HEK293 (cell line): ENCODE results near the gene HLA-DMB.
A peak's percentile ranks its signal among the peaks of the same experiment; 100 is the strongest.

ENCODE experiments used
- CTCF ChIA-PET: fragments of 350-600 bp; formaldehyde crosslinking; extraction: SDS; loops from one replicate; lab custom pipeline; 2021; ENCODE audit warnings: antibody characterized with exemption; lab: Yijun Ruan, JAX
- POLR2A ChIA-PET: fragments of 300-600 bp; formaldehyde crosslinking; extraction: SDS; loops from one replicate; lab custom pipeline; 2020; ENCODE audit warnings: antibody characterized with exemption, inconsistent platforms; lab: Yijun Ruan, JAX
- H3K27ac ChIP-seq: fragments of 200-500 bp; sonication (Bioruptor generic); 2 replicates; pipeline ENCODE4 v1.5.1; 2014; ENCODE audit warnings: low read depth, low read length, control low read depth, inconsistent platforms; ENCODE audit errors: extremely low read depth
- H3K36me3 ChIP-seq, 2 experiments: fragments of 200-500 bp in 1 of 2; sonication (Bioruptor generic) in 1 of 2; 1 replicate in 1 of 2; 2 replicates in 1 of 2; pipeline ENCODE4 v1.5.1; 2014 to 2017; ENCODE audit warnings: inconsistent platforms in 2 of 2, low read length in 2 of 2; ENCODE audit not compliant: control insufficient read depth in 2 of 2, insufficient read depth in 1 of 2
- H3K4me1 ChIP-seq: fragments of 200-500 bp; sonication (Bioruptor generic); 2 replicates; pipeline ENCODE4 v1.5.1; 2014; ENCODE audit warnings: mild to moderate bottlenecking, low read length, inconsistent platforms; ENCODE audit not compliant: control insufficient read depth, insufficient read depth
- H3K4me3 ChIP-seq: 2 replicates; pipeline ENCODE4 v1.5.1; 2011; ENCODE audit warnings: low read depth, mild to moderate bottlenecking, control low read depth, low read length, moderate library complexity
- H3K9me3 ChIP-seq: fragments of 200-500 bp; sonication (Bioruptor generic); 2 replicates; pipeline ENCODE4 v1.5.1; 2014; ENCODE audit warnings: low read depth, low read length, inconsistent platforms; ENCODE audit not compliant: control insufficient read depth, insufficient read depth
- HOXC10 ChIP-seq: sonication (generic); formaldehyde crosslinking; IDR thresholded peaks from 2 replicates; pipeline ENCODE4 v1.8.1; 2023; ENCODE audit warnings: mild to moderate bottlenecking, missing genetic modification reagents
- IKZF3 ChIP-seq: fragments of 450-650 bp; IDR thresholded peaks from 2 replicates; pipeline ENCODE4 v1.5.0; 2018; ENCODE audit warnings: missing biosample characterization, mild to moderate bottlenecking, missing genetic modification characterization, moderate library complexity
- KLF8 ChIP-seq: fragments of 450-650 bp; formaldehyde crosslinking; IDR thresholded peaks from 2 replicates; pipeline ENCODE4 v1.5.1; 2016; ENCODE audit warnings: missing biosample characterization, missing genetic modification characterization
- OSR2 ChIP-seq: fragments of 450-650 bp; formaldehyde crosslinking; IDR thresholded peaks from 2 replicates; pipeline ENCODE4 v1.5.1; 2016; ENCODE audit warnings: missing biosample characterization, missing genetic modification characterization
- REPIN1 ChIP-seq: fragments of 450-650 bp; formaldehyde crosslinking; IDR thresholded peaks from 2 replicates; pipeline ENCODE4 v1.5.1; 2017; ENCODE audit warnings: missing biosample characterization, missing genetic modification characterization, low read depth
- SETDB1 ChIP-seq: IDR thresholded peaks from one replicate; pipeline ENCODE4 v1.6.1; 2017; ENCODE audit warnings: mild to moderate bottlenecking, low read length, moderate library complexity, mixed read lengths; ENCODE audit not compliant: insufficient read length
- WT1 ChIP-seq: fragments of 450-650 bp; formaldehyde crosslinking; IDR thresholded peaks from 2 replicates; pipeline ENCODE4 v1.5.1; 2016; ENCODE audit warnings: missing biosample characterization, missing genetic modification characterization
- YY2 ChIP-seq: fragments of 450-650 bp; formaldehyde crosslinking; IDR thresholded peaks from 2 replicates; pipeline ENCODE4 v1.5.1; 2016; ENCODE audit warnings: missing biosample characterization, missing genetic modification characterization
- ZBTB1 ChIP-seq: fragments of 450-650 bp; formaldehyde crosslinking; IDR thresholded peaks from 2 replicates; pipeline ENCODE4 v1.5.1; 2016; ENCODE audit warnings: missing biosample characterization, missing genetic modification characterization
- ZBTB8A ChIP-seq: fragments of 450-650 bp; formaldehyde crosslinking; IDR thresholded peaks from 2 replicates; pipeline ENCODE4 v1.5.1; 2016; ENCODE audit warnings: missing biosample characterization, missing genetic modification characterization
- ZEB2 ChIP-seq: fragments of 450-650 bp; formaldehyde crosslinking; IDR thresholded peaks from 2 replicates; pipeline ENCODE4 v1.5.1; 2016; ENCODE audit warnings: missing biosample characterization, missing genetic modification characterization
- ZFP3 ChIP-seq: fragments of 450-650 bp; formaldehyde crosslinking; IDR thresholded peaks from 2 replicates; pipeline ENCODE4 v1.5.1; 2016; ENCODE audit warnings: low read depth, missing biosample characterization, missing genetic modification characterization
- ZIC2 ChIP-seq: fragments of 450-650 bp; formaldehyde crosslinking; IDR thresholded peaks from 2 replicates; pipeline ENCODE4 v1.5.1; 2016; ENCODE audit warnings: missing biosample characterization, missing genetic modification characterization
- ZNF155 ChIP-seq: fragments of 450-650 bp; formaldehyde crosslinking; IDR thresholded peaks from 2 replicates; pipeline ENCODE4 v1.5.1; 2016; ENCODE audit warnings: missing biosample characterization, missing genetic modification characterization
- ZNF2 ChIP-seq: fragments of 450-650 bp; formaldehyde crosslinking; IDR thresholded peaks from 2 replicates; pipeline ENCODE4 v1.5.1; 2016; ENCODE audit warnings: missing biosample characterization, missing genetic modification characterization
- ZNF292 ChIP-seq: fragments of 450-650 bp; formaldehyde crosslinking; IDR thresholded peaks from 2 replicates; pipeline ENCODE4 v1.5.1; 2016; ENCODE audit warnings: low read depth, missing biosample characterization, missing genetic modification characterization, borderline replicate concordance
- ZNF302 ChIP-seq: fragments of 450-650 bp; formaldehyde crosslinking; IDR thresholded peaks from 2 replicates; pipeline ENCODE4 v1.5.1; 2016; ENCODE audit warnings: missing biosample characterization, missing genetic modification characterization, low read depth
- ZNF311 ChIP-seq: fragments of 450-650 bp; formaldehyde crosslinking; IDR thresholded peaks from 2 replicates; pipeline ENCODE4 v1.5.1; 2017; ENCODE audit warnings: missing biosample characterization, missing genetic modification characterization, borderline replicate concordance
- ZNF366 ChIP-seq: fragments of 450-650 bp; formaldehyde crosslinking; conservative IDR thresholded peaks from 2 replicates; pipeline ENCODE4 v1.5.1; 2016; ENCODE audit warnings: missing biosample characterization, missing genetic modification characterization
- ZNF514 ChIP-seq: fragments of 450-650 bp; formaldehyde crosslinking; IDR thresholded peaks from 2 replicates; pipeline ENCODE4 v1.5.1; 2016; ENCODE audit warnings: missing biosample characterization, missing genetic modification characterization
- ZNF571 ChIP-seq: fragments of 450-650 bp; formaldehyde crosslinking; IDR thresholded peaks from 2 replicates; pipeline ENCODE4 v1.5.0; 2017; ENCODE audit warnings: missing biosample characterization, missing genetic modification characterization
- ZNF626 ChIP-seq: fragments of 450-650 bp; sonication (Bioruptor Pico); formaldehyde crosslinking; IDR thresholded peaks from 2 replicates; pipeline ENCODE4 v1.5.1; 2018; ENCODE audit warnings: missing biosample characterization, missing genetic modification characterization, inconsistent platforms
- ZNF76 ChIP-seq: fragments of 450-650 bp; formaldehyde crosslinking; IDR thresholded peaks from 2 replicates; pipeline ENCODE4; 2016; ENCODE audit warnings: low read depth, missing biosample characterization, missing genetic modification characterization, borderline replicate concordance
- ZNF776 ChIP-seq: fragments of 450-650 bp; formaldehyde crosslinking; IDR thresholded peaks from 2 replicates; pipeline ENCODE4 v1.5.0; 2017; ENCODE audit warnings: missing biosample characterization, missing genetic modification characterization, borderline replicate concordance
- ZSCAN16 ChIP-seq: fragments of 450-650 bp; formaldehyde crosslinking; IDR thresholded peaks from 2 replicates; pipeline ENCODE4 v1.5.1; 2016; ENCODE audit warnings: missing biosample characterization, missing genetic modification characterization
- TF ChIP-seq, protein P1 (sequence below): fragments of 450-650 bp; formaldehyde crosslinking; IDR thresholded peaks from 2 replicates; pipeline ENCODE4 v1.5.1; 2016; ENCODE audit warnings: missing biosample characterization, missing genetic modification characterization
- TF ChIP-seq, protein P2 (sequence below): fragments of 450-650 bp; formaldehyde crosslinking; IDR thresholded peaks from 2 replicates; pipeline ENCODE4 v1.5.1; 2017; ENCODE audit warnings: missing biosample characterization, missing genetic modification characterization
- TF ChIP-seq, protein P3 (sequence below): fragments of 450-650 bp; formaldehyde crosslinking; optimal IDR thresholded peaks from 2 replicates; pipeline ENCODE3; 2016; ENCODE audit warnings: missing biosample characterization, mild to moderate bottlenecking, missing genetic modification characterization
- TF ChIP-seq, protein P4 (sequence below): fragments of 450-650 bp; formaldehyde crosslinking; IDR thresholded peaks from 2 replicates; pipeline ENCODE4 v1.5.1; 2016; ENCODE audit warnings: missing biosample characterization, missing genetic modification characterization

Gene HLA-DMB

DNA sequence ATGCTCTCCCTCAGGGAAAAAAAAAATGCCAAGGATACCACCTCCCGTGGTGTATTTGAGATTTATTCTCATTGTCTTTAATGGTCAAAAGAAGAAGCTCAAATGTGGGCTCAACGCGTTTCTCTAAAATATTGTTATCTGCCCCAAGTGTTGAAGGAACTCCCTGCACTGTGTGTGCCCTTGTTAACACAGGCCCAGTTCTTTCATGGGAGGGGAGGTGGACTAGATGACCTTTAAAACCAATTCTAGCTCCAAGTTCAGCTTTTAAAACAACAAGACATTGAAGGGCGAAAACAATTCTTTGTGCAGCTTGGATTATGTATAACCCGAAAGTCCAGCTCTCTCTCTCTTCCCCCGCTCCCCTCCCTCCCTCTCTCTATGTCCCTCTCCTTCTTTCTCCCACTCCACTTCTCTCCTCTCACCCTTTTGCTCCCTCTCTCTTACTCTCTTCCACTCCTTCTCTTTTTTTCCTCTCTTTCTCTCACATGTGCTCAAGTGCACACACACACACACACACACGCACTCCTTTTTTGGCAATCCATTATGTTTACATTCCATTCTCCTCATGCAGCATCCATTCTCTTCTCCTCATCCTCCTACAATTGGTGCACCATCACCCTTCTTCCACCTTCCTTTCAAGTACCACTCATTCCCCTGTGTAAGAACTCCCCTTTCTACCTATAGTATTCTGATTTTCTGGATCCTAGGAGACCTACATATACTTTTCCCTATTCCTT, 8.5 kb downstream of the HLA-DMB start (continued):
- TF ChIP-seq ZSCAN16 (tag by site-specific recombination): no peak
- TF ChIP-seq, protein P1, sequence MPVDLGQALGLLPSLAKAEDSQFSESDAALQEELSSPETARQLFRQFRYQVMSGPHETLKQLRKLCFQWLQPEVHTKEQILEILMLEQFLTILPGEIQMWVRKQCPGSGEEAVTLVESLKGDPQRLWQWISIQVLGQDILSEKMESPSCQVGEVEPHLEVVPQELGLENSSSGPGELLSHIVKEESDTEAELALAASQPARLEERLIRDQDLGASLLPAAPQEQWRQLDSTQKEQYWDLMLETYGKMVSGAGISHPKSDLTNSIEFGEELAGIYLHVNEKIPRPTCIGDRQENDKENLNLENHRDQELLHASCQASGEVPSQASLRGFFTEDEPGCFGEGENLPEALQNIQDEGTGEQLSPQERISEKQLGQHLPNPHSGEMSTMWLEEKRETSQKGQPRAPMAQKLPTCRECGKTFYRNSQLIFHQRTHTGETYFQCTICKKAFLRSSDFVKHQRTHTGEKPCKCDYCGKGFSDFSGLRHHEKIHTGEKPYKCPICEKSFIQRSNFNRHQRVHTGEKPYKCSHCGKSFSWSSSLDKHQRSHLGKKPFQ: no peak
- TF ChIP-seq ZBTB1 (tag by site-specific recombination): no peak
- TF ChIP-seq SETDB1: no peak
- no peak for TF ChIP-seq ZNF2 (tag by site-specific recombination)
- TF ChIP-seq ZNF366 (tag by site-specific recombination): 0 out of 2 replicates have a peak, but pooled peaks have one; percentile 23
- no peak for TF ChIP-seq ZNF571 (tag by site-specific recombination)
- no peak for TF ChIP-seq ZNF514 (tag by site-specific recombination)
- TF ChIP-seq, protein P2, sequence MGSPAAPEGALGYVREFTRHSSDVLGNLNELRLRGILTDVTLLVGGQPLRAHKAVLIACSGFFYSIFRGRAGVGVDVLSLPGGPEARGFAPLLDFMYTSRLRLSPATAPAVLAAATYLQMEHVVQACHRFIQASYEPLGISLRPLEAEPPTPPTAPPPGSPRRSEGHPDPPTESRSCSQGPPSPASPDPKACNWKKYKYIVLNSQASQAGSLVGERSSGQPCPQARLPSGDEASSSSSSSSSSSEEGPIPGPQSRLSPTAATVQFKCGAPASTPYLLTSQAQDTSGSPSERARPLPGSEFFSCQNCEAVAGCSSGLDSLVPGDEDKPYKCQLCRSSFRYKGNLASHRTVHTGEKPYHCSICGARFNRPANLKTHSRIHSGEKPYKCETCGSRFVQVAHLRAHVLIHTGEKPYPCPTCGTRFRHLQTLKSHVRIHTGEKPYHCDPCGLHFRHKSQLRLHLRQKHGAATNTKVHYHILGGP (tag by site-specific recombination): no peak
- no peak for TF ChIP-seq IKZF3 (tag by site-specific recombination)

DNA sequence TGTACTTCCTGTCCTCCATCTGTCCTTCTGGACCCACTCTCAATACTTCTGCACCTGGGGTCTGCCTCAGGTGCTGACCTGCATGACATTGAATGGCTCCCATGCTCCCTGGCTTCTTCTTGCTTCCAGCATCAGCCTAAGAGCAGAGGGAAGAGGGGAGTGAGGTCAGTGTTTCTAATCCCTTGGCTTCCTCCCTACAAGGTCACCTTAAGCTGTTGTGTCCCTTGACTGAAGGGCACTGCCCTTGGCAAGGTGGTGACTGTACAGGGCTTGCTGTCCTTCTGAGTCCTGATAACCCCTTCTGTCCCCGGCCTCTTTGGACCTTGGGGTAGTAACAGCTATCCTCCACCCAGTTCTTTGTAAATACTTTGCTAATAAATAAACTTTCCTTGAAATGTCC, 9.6 kb downstream of the HLA-DMB start:
- no peaks in the 10 kb centered on the region for H3K9me3 ChIP-seq
- no peaks in the 10 kb centered on the region for H3K4me1 ChIP-seq
- CTCF ChIA-PET: interaction anchor here (0.7 to 7.1 kb wide), 8 partner anchors 8 to 53 kb away, joined by 3 to 250 read pairs (median 10); partner anchors contain the start of gene HLA-DMA
- no peak overlapping the region for H3K4me3 ChIP-seq
- POLR2A ChIA-PET: no interaction called here
- H3K36me3 ChIP-seq: no peaks in the 10 kb centered on the region
- TF ChIP-seq ZFP3 (tag by site-specific recombination) (no peak), ZNF155 (no peak), HOXC10 (no peak), ZNF311 (tag by site-specific recombination) (no peak), KLF8 (tag by site-specific recombination) (no peak), YY2 (tag by site-specific recombination) (no peak), ZNF292 (no peak), ZEB2 (no peak), ZNF302 (tag by site-specific recombination) (no peak), ZNF776 (tag by site-specific recombination) (no peak)
- TF ChIP-seq, protein P3, sequence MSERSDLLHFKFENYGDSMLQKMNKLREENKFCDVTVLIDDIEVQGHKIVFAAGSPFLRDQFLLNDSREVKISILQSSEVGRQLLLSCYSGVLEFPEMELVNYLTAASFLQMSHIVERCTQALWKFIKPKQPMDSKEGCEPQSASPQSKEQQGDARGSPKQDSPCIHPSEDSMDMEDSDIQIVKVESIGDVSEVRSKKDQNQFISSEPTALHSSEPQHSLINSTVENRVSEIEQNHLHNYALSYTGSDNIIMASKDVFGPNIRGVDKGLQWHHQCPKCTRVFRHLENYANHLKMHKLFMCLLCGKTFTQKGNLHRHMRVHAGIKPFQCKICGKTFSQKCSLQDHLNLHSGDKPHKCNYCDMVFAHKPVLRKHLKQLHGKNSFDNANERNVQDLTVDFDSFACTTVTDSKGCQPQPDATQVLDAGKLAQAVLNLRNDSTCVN: no peak
- no peak overlapping the region for H3K27ac ChIP-seq

DNA sequence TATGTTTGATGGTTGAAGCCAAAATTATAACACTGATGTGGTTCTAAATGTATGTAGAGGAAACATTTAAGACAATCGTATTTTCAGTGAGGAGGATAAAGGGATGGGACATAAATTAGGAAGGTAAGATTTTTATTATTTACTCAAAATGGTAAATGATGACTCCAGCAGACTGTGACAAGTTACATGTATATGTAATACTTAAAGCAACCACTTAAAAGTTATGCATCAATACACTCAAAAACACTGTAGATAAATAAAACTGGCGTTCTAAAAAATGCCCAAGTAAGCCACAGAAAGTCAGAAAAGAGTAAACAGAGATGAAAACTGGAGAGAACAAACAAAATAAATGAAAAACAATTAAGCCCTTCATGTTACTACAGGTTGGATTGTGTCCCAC, 18.7 kb downstream of the HLA-DMB start:
- CTCF ChIA-PET: interaction anchor here (0.9 to 3.8 kb wide), 3 partner anchors 11 to 62 kb away, joined by 3 to 38 read pairs (median 26); no protein-coding TSS in a partner anchor
- H3K4me1 ChIP-seq: no peaks in the 10 kb centered on the region; the same call in 1 of the 2 replicates
- no peak overlapping the region for H3K4me3 ChIP-seq
- H3K27ac ChIP-seq: no peak overlapping the region
- POLR2A ChIA-PET: no interaction called here
- H3K36me3 ChIP-seq: no peaks in the 10 kb centered on the region; a peak in 1 of 3 replicates
- TF ChIP-seq, protein P4, sequence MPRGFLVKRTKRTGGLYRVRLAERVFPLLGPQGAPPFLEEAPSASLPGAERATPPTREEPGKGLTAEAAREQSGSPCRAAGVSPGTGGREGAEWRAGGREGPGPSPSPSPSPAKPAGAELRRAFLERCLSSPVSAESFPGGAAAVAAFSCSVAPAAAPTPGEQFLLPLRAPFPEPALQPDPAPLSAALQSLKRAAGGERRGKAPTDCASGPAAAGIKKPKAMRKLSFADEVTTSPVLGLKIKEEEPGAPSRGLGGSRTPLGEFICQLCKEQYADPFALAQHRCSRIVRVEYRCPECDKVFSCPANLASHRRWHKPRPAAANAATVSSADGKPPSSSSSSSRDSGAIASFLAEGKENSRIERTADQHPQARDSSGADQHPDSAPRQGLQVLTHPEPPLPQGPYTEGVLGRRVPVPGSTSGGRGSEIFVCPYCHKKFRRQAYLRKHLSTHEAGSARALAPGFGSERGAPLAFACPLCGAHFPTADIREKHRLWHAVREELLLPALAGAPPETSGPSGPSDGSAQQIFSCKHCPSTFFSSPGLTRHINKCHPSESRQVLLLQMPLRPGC (tag by site-specific recombination): no peak
- TF ChIP-seq WT1 (no peak), REPIN1 (no peak), KLF8 (tag by site-specific recombination) (no peak), ZIC2 (tag by site-specific recombination) (no peak), ZNF626 (tag by site-specific recombination) (no peak), IKZF3 (tag by site-specific recombination) (no peak), ZNF302 (tag by site-specific recombination) (no peak), OSR2 (tag by site-specific recombination) (no peak), ZBTB8A (tag by site-specific recombination) (no peak), ZNF76 (tag by site-specific recombination) (no peak)
- no peaks in the 10 kb centered on the region for H3K9me3 ChIP-seq
